Fibroblast of lung (primary cell): ENCODE data around the gene SLC6A17. TPM values are rescaled to one million over a fixed set of nuclear protein-coding genes. Genes with fewer than 3 reads are reported as not detected.

Experiments
- DNase-seq, 2 donors: peaks; one replicate each; pipeline versions ENCODE4 v3.0.0 to v3.0.0-alpha.2; 2010; ENCODE audit warnings: low read depth in 2 of 2
- H2AFZ ChIP-seq: 2 replicates; pipeline ENCODE4 v1.5.1; 2012; ENCODE audit warnings: low read length, control low read depth, inconsistent platforms
- H3K27ac ChIP-seq: 2 replicates; pipeline ENCODE4 v1.5.1; 2011; ENCODE audit warnings: low read length, control low read depth; ENCODE audit not compliant: insufficient read depth
- H3K27me3 ChIP-seq: 2 replicates; pipeline ENCODE4 v1.5.1; 2011; ENCODE audit warnings: mild to moderate bottlenecking, low read length; ENCODE audit not compliant: control insufficient read depth, insufficient read depth
- H3K36me3 ChIP-seq: 2 replicates; pipeline ENCODE4 v1.5.1; 2011; ENCODE audit warnings: low read length; ENCODE audit not compliant: control insufficient read depth, insufficient read depth
- H3K4me1 ChIP-seq: 2 replicates; pipeline ENCODE4 v1.5.1; 2011; ENCODE audit warnings: low read length; ENCODE audit not compliant: control insufficient read depth, insufficient read depth; ENCODE audit errors: extremely low read depth
- H3K4me2 ChIP-seq: 2 replicates; pipeline ENCODE4 v1.5.1; 2011; ENCODE audit warnings: low read length, control low read depth; ENCODE audit not compliant: insufficient read depth; ENCODE audit errors: extremely low read depth
- H3K4me3 ChIP-seq, 4 experiments: fragments of 200-600 bp in 1 of 4; sonication (generic) in 1 of 4; replicated peaks in 1 of 4; 2 replicates each; pipeline ENCODE4 v1.5.1; 2011 to 2016; ENCODE audit warnings: low read length in 4 of 4, low read depth in 3 of 4, mild to moderate bottlenecking in 3 of 4, control low read depth in 2 of 4, inconsistent platforms in 1 of 4, mixed read lengths in 1 of 4; ENCODE audit not compliant: insufficient read depth in 1 of 4; ENCODE audit errors: control extremely low read depth in 1 of 4
- H3K79me2 ChIP-seq: 2 replicates; pipeline ENCODE4 v1.5.1; 2012; ENCODE audit warnings: mild to moderate bottlenecking, low read length, inconsistent platforms; ENCODE audit not compliant: control insufficient read depth, insufficient read depth
- H3K9ac ChIP-seq: 2 replicates; pipeline ENCODE4 v1.5.1; 2011; ENCODE audit warnings: mild to moderate bottlenecking, low read length, control low read depth; ENCODE audit not compliant: insufficient read depth
- H3K9me3 ChIP-seq: 2 replicates; pipeline ENCODE4 v1.5.1; 2012; ENCODE audit warnings: low read depth, low read length; ENCODE audit not compliant: control insufficient read depth, insufficient read depth
- H4K20me1 ChIP-seq: 2 replicates; pipeline ENCODE4 v1.5.1; 2011; ENCODE audit warnings: low read length; ENCODE audit not compliant: control insufficient read depth, insufficient read depth; ENCODE audit errors: extremely low read depth
- CTCF ChIP-seq, 2 donors: IDR thresholded peaks in 1 of 2; conservative IDR thresholded peaks in 1 of 2; 1 replicate in 1 of 2; 2 replicates in 1 of 2; pipeline ENCODE4 v1.5.1; 2011 to 2012; ENCODE audit warnings: low read length in 2 of 2, control low read depth in 1 of 2, inconsistent platforms in 1 of 2, low read depth in 1 of 2, mild to moderate bottlenecking in 1 of 2
- EZH2 ChIP-seq: IDR thresholded peaks from 2 replicates; pipeline ENCODE4 v1.5.1; 2012; ENCODE audit warnings: low read length, control low read depth, mild to moderate bottlenecking; ENCODE audit errors: missing control alignments
- polyA plus RNA-seq, 2 donors: library from polyadenylated mRNA; depleted of rRNA in 1 of 2; stranded (reverse) in 1 of 2; unstranded in 1 of 2; fragments of >200 nt; gene quantifications; 2 replicates each; pipeline ENCODE4 v1.2.1, GENCODE V29; 2011 to 2012; ENCODE audit warnings: missing spikeins in 1 of 2
- total RNA-seq: library from RNA; depleted of rRNA; stranded (reverse); fragments of >200 nt; gene quantifications from 2 replicates; pipeline ENCODE4 v1.2.1, GENCODE V29; 2014

SLC6A17 gene
- total and polyA plus RNA-seq, 2 donors (not counting 1 experiment from before 2014, with no cell fraction given): under 0.01 to 0.14 TPM

- no peak for TF ChIP-seq EZH2
- no peak for TF ChIP-seq CTCF (conservative IDR thresholded peaks at IDR 0.05 in 1 of 2, IDR thresholded peaks at IDR 0.05 in 1 of 2; ENCODE audit: low read depth in 1 of 2, low read length in 2 of 2)
- no peak overlapping the region for H3K9ac ChIP-seq
- H3K79me2 ChIP-seq: no peaks in the 10 kb centered on the region
- no peak for DNase-seq
- H3K36me3 ChIP-seq: no peaks in the 10 kb centered on the region
- H4K20me1 ChIP-seq: no peaks in the 10 kb centered on the region
- H2AFZ ChIP-seq: no peak overlapping the region
- H3K27ac ChIP-seq: no peak overlapping the region
- H3K4me1 ChIP-seq: peaks cover 3% of the 10 kb centered on the region
- no peak overlapping the region for H3K4me3 ChIP-seq
- H3K27me3 ChIP-seq: peaks cover 14% of the 10 kb centered on the region
- no peak overlapping the region for H3K4me2 ChIP-seq
- no peaks in the 10 kb centered on the region for H3K9me3 ChIP-seq
Measured at GRCh38 chr1:110186558-110186957, 36.3 kb downstream of the SLC6A17 start.

GRCh38 chr1:110187139-110187890, 37.0 kb downstream of the SLC6A17 start:
- Histone ChIP-seq H2AFZ (no peak overlapping the region), H3K4me2 (no peak overlapping the region), H3K36me3 (no peaks in the 10 kb centered on the region), H3K4me3 (no peak overlapping the region), H4K20me1 (no peaks in the 10 kb centered on the region), H3K79me2 (no peaks in the 10 kb centered on the region), H3K27ac (no peak overlapping the region), H3K4me1 (peaks cover 3% of the 10 kb centered on the region), H3K9ac (no peak overlapping the region), H3K9me3 (no peaks in the 10 kb centered on the region), H3K27me3 (peaks cover 16% of the 10 kb centered on the region)
- DNase-seq: peak in 1 of 2 donors; percentile 23
- TF ChIP-seq EZH2: no peak
- TF ChIP-seq CTCF (conservative IDR thresholded peaks at IDR 0.05 in 1 of 2, IDR thresholded peaks at IDR 0.05 in 1 of 2; ENCODE audit: low read depth in 1 of 2, low read length in 2 of 2): no peak

GRCh38 chr1:110188035-110188618, 37.8 kb downstream of the SLC6A17 start:
- no peak overlapping the region for H2AFZ ChIP-seq

More at GRCh38 chr1:110188035-110188618, 37.8 kb downstream of the SLC6A17 start:
- Histone ChIP-seq H3K4me3 (no peak overlapping the region), H3K27ac (no peak overlapping the region), H3K4me1 (peaks cover 3% of the 10 kb centered on the region), H4K20me1 (no peaks in the 10 kb centered on the region), H3K9ac (no peak overlapping the region), H3K36me3 (no peaks in the 10 kb centered on the region), H3K9me3 (no peaks in the 10 kb centered on the region), H3K4me2 (no peak overlapping the region), H3K79me2 (no peaks in the 10 kb centered on the region), H3K27me3 (peaks cover 16% of the 10 kb centered on the region)
- peak in 1 of 2 donors; percentile 34 for DNase-seq
- TF ChIP-seq EZH2 (no peak), CTCF (conservative IDR thresholded peaks at IDR 0.05 in 1 of 2, IDR thresholded peaks at IDR 0.05 in 1 of 2; ENCODE audit: low read depth in 1 of 2, low read length in 2 of 2) (no peak)
